SK-N-SH (cell line): ENCODE results near the gene IQCK. TPM values are rescaled to one million over a fixed set of nuclear protein-coding genes. Genes with fewer than 3 reads are reported as not detected.

ENCODE experiments used
- CTCF ChIA-PET: fragments of 300-600, 350-600 bp; formaldehyde crosslinking; extraction: SDS; loops from one replicate; lab custom pipeline; 2021; lab: Yijun Ruan, JAX
- POLR2A ChIA-PET: fragments of 350-600 bp; sonication (Branson Sonifier 250); formaldehyde crosslinking; extraction: SDS; loops from one replicate; lab custom pipeline; 2020; ENCODE audit warnings: antibody characterized with exemption, inconsistent platforms; lab: Yijun Ruan, JAX
- DNase-seq: peaks from one replicate; pipeline ENCODE4 v3.0.0; 2012
- H2AFZ ChIP-seq: fragments of 200-600 bp; sonication (generic); 2 replicates; pipeline ENCODE4 v1.8.1; 2016; ENCODE audit warnings: antibody characterized with exemption, mild to moderate bottlenecking, low read depth
- H3F3A ChIP-seq: fragments of 200-600 bp; sonication (generic); replicated peaks from 2 replicates; pipeline ENCODE3; 2016; ENCODE audit warnings: antibody characterized with exemption, mild to moderate bottlenecking; ENCODE audit not compliant: insufficient read depth
- H3K27ac ChIP-seq, 2 experiments: fragments of 200-500 bp in 1 of 2; fragments of 200-600 bp in 1 of 2; sonication (Bioruptor generic) in 1 of 2; sonication (generic), shearing (Covaris generic) in 1 of 2; 2 replicates each; pipeline versions ENCODE4 v1.5.1 to v1.6.1; 2014 to 2016; ENCODE audit warnings: low read depth in 2 of 2, inconsistent platforms in 1 of 2, low read length in 1 of 2, mild to moderate bottlenecking in 1 of 2, mixed read lengths in 1 of 2
- H3K27me3 ChIP-seq: fragments of 200-600 bp; sonication (generic), shearing (Covaris generic); 2 replicates; pipeline ENCODE4 v1.6.1; 2016; ENCODE audit warnings: mixed run types; ENCODE audit not compliant: insufficient read depth
- H3K36me3 ChIP-seq, 2 experiments: fragments of 200-500 bp in 1 of 2; fragments of 200-600 bp in 1 of 2; sonication (Bioruptor generic) in 1 of 2; sonication (generic) in 1 of 2; replicated peaks in 1 of 2; 2 replicates each; pipeline versions ENCODE3 to v1.5.1; 2014 to 2016; ENCODE audit warnings: low read length in 1 of 2, mild to moderate bottlenecking in 1 of 2; ENCODE audit not compliant: insufficient read depth in 2 of 2, control insufficient read depth in 1 of 2
- H3K4me1 ChIP-seq, 2 experiments: fragments of 200-500 bp in 1 of 2; fragments of 200-600 bp in 1 of 2; sonication (Bioruptor generic) in 1 of 2; sonication (generic), shearing (Covaris generic) in 1 of 2; 2 replicates each; pipeline versions ENCODE4 v1.5.1 to v1.6.1; 2014 to 2016; ENCODE audit warnings: low read depth in 1 of 2, low read length in 1 of 2, mixed run types in 1 of 2; ENCODE audit not compliant: insufficient read depth in 2 of 2, control insufficient read depth in 1 of 2
- H3K4me2 ChIP-seq: fragments of 200-600 bp; sonication (generic), shearing (Covaris generic); 2 replicates; pipeline ENCODE4 v1.6.1; 2017; ENCODE audit warnings: mixed run types
- H3K4me3 ChIP-seq, 2 experiments: fragments of 200-500 bp in 1 of 2; fragments of 200-600 bp in 1 of 2; sonication (Bioruptor generic) in 1 of 2; sonication (generic), shearing (Covaris generic) in 1 of 2; 2 replicates each; pipeline versions ENCODE4 v1.5.1 to v1.8.1; 2014 to 2016; ENCODE audit warnings: low read depth in 2 of 2, inconsistent platforms in 1 of 2, low read length in 1 of 2, mild to moderate bottlenecking in 1 of 2, mixed read lengths in 1 of 2, moderate library complexity in 1 of 2
- H3K79me2 ChIP-seq: fragments of 200-600 bp; sonication (generic); 2 replicates; pipeline ENCODE4 v1.8.1; 2017; ENCODE audit warnings: mild to moderate bottlenecking; ENCODE audit not compliant: insufficient read depth
- H3K9ac ChIP-seq: fragments of 200-600 bp; sonication (generic); 2 replicates; pipeline ENCODE4 v1.6.1; 2017; ENCODE audit warnings: mixed run types
- H3K9me2 ChIP-seq: fragments of 200-600 bp; sonication (generic); 2 replicates; pipeline ENCODE4 v1.6.1; 2017; ENCODE audit warnings: mixed run types
- H3K9me3 ChIP-seq: fragments of 200-600 bp; sonication (generic); 2 replicates; pipeline ENCODE4 v1.6.1; 2017; ENCODE audit warnings: mixed run types, mild to moderate bottlenecking, moderate library complexity
- H4K20me1 ChIP-seq: fragments of 200-600 bp; sonication (generic); 2 replicates; pipeline ENCODE4 v1.6.1; 2017; ENCODE audit warnings: mild to moderate bottlenecking, mixed run types; ENCODE audit not compliant: insufficient read depth
- CHD2 ChIP-seq: fragments of 150-350 bp; IDR thresholded peaks from 2 replicates; pipeline ENCODE4 v1.6.1; 2018; ENCODE audit warnings: low read length; ENCODE audit not compliant: partially characterized antibody
- ELF1 ChIP-seq: IDR thresholded peaks from 2 replicates; pipeline ENCODE4 v1.4.0; 2012
- GATA2 ChIP-seq: sonication (generic); formaldehyde crosslinking; IDR thresholded peaks from 2 replicates; pipeline ENCODE4 v1.5.0; 2020; ENCODE audit warnings: mild to moderate bottlenecking, missing genetic modification reagents
- MEF2A ChIP-seq: IDR thresholded peaks from 2 replicates; pipeline ENCODE4 v1.4.0; 2012; ENCODE audit warnings: low read depth, borderline replicate concordance
- MXI1 ChIP-seq: IDR thresholded peaks from 2 replicates; pipeline ENCODE4 v1.6.1; 2012; ENCODE audit warnings: mild to moderate bottlenecking, low read depth, low read length, improper control_type of control experiment
- NRF1 ChIP-seq: IDR thresholded peaks from 2 replicates; pipeline ENCODE4 v1.6.1; 2012; ENCODE audit warnings: low read depth, mild to moderate bottlenecking, low read length
- POLR2AphosphoS5 ChIP-seq: IDR thresholded peaks from 2 replicates; pipeline ENCODE4 v1.6.1; 2012; ENCODE audit warnings: low read depth, low read length
- RAD21 ChIP-seq: IDR thresholded peaks from 2 replicates; pipeline ENCODE4 v1.6.1; 2012; ENCODE audit warnings: mild to moderate bottlenecking, low read length
- SIN3A ChIP-seq: IDR thresholded peaks from 2 replicates; pipeline ENCODE4 v1.6.1; 2012; ENCODE audit warnings: low read depth, mild to moderate bottlenecking, low read length, moderate library complexity, borderline replicate concordance
- TAF1 ChIP-seq: IDR thresholded peaks from 2 replicates; pipeline ENCODE4 v1.6.1; 2012; ENCODE audit warnings: low read depth, mild to moderate bottlenecking, low read length, moderate library complexity, borderline replicate concordance
- TEAD4 ChIP-seq: IDR thresholded peaks from 2 replicates; pipeline ENCODE4 v1.4.0; 2012; ENCODE audit warnings: mild to moderate bottlenecking, borderline replicate concordance; ENCODE audit not compliant: insufficient read depth
- YY1 ChIP-seq: IDR thresholded peaks from 2 replicates; pipeline ENCODE4 v1.4.0; 2012; ENCODE audit warnings: low read depth, mild to moderate bottlenecking
- WGBS: methylation state at CpG from one replicate; pipeline ENCODE4 v1.1.6; 2017; ENCODE audit warnings: low lambda C conversion rate; 5-methylcytosine and 5-hydroxymethylcytosine counted together
- polyA plus RNA-seq, 3 experiments: library from polyadenylated mRNA; depleted of rRNA; stranded (reverse); fragments of >200 nt; gene quantifications; 2 replicates each; pipeline ENCODE4 v1.2.3, GENCODE V29; 2012
- TF ChIP-seq, protein P1 (sequence below): IDR thresholded peaks from 2 replicates; pipeline ENCODE4 v1.4.0; 2012; ENCODE audit warnings: low read depth, borderline replicate concordance
- TF ChIP-seq, protein P2 (sequence below): fragments of 150-350 bp; IDR thresholded peaks from 2 replicates; pipeline ENCODE4 v1.6.1; 2016; ENCODE audit warnings: mild to moderate bottlenecking, low read depth, low read length
- TF ChIP-seq, protein P3 (sequence below): IDR thresholded peaks from 2 replicates; pipeline ENCODE4 v1.4.0; 2012; ENCODE audit warnings: low read depth, borderline replicate concordance
- TF ChIP-seq, protein P4 (sequence below): IDR thresholded peaks from 2 replicates; pipeline ENCODE4; 2012
- TF ChIP-seq, protein P5 (sequence below): fragments of 150-350 bp; IDR thresholded peaks from 2 replicates; pipeline ENCODE4 v1.6.1; 2017; ENCODE audit warnings: antibody characterized with exemption, low read length, low read depth, borderline replicate concordance

Gene IQCK
- polyA plus RNA-seq, 1 of the 3 experiments (the other 2 are of a cell fraction): 7.3 TPM

DNA sequence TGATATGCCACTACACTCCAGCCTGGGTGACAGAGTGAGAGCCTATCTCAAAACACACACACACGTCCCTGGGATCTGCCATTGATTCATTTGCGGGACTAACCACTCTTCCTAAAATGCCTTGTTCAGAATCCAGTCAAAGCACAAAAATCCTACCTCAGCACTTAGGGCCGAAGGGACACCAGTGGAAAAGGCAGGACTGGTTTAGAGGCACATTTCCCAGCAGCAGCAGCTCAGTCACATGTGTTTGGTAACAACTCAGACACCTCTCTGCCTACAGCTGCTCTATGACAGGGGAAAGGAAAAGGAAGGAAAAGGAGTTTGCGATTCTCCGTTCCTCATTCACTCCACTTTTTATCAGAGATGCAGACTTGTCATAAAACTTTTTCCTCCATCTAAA is 12.2 kb upstream of the IQCK start:
- Histone ChIP-seq H3K4me2 (no peak overlapping the region), H3K9me2 (no peaks in the 10 kb centered on the region), H3K36me3 (peaks cover 46 to 67% of the 10 kb centered on the region in 2 experiments), H3F3A (peaks cover 21% of the 10 kb centered on the region), H3K9me3 (no peaks in the 10 kb centered on the region), H3K9ac (no peak overlapping the region), H3K27ac (no peak overlapping the region), H2AFZ (no peak overlapping the region), H3K27me3 (no peaks in the 10 kb centered on the region), H3K4me1 (peaks cover 0 to 9% of the 10 kb centered on the region in 2 experiments; a peak in 3 of 4 replicates), H3K4me3 (no peak overlapping the region), H4K20me1 (peaks cover 10% of the 10 kb centered on the region), H3K79me2 (peaks cover 17% of the 10 kb centered on the region; the same call in 1 of the 2 replicates)
- ChIA-PET POLR2A (no interaction called here), CTCF (no interaction called here)
- 89% methylated on average over 5 of the region's 5 CpGs for WGBS
- no peak for DNase-seq
- TF ChIP-seq TAF1: no peak
- TF ChIP-seq NRF1: no peak

DNA sequence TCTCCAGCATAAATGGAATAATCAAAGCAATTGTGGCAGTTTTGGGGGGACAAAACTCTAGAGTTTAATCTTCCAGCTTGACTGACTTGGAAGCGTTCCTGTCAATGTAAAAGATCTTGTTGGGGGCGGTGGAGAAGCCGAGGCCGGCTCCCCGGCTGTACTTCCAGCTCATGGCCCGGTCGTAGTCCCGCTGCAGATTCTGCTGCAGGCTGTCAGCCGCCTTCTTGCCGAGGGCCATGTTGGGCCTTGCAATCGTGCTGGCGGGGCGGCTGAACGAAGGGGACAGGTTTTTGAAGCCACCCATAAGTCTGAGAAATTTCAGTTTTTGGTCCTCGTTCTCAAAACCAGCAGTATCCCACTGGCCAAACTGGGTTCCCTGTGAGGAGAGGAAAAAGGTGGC is 11.2 kb upstream of the IQCK start:
- WGBS: 97% methylated on average over 15 of the region's 15 CpGs

More for the DNA sequence above, 11.2 kb upstream of the IQCK start:
- H3K9ac ChIP-seq: no peak overlapping the region
- no peak overlapping the region for H3K4me3 ChIP-seq
- peaks cover 11% of the 10 kb centered on the region for H3F3A ChIP-seq
- peaks cover 25% of the 10 kb centered on the region; the same call in 1 of the 2 replicates for H3K79me2 ChIP-seq
- no peaks in the 10 kb centered on the region for H3K27me3 ChIP-seq
- H2AFZ ChIP-seq: no peak overlapping the region
- peaks cover 0 to 7% of the 10 kb centered on the region in 2 experiments; a peak in 2 of 4 replicates for H3K4me1 ChIP-seq
- H3K36me3 ChIP-seq: peaks cover 44 to 77% of the 10 kb centered on the region in 2 experiments
- H3K4me2 ChIP-seq: no peak overlapping the region
- H3K27ac ChIP-seq: no peak overlapping the region
- no peak for DNase-seq
- H3K9me2 ChIP-seq: no peaks in the 10 kb centered on the region
- CTCF ChIA-PET: no interaction called here
- TF ChIP-seq YY1 (no peak), TEAD4 (no peak), CHD2 (no peak), SIN3A (no peak), POLR2AphosphoS5 (no peak), GATA2 (CRISPR knock-in tag) (no peak), MEF2A (no peak), MXI1 (no peak), RAD21 (no peak), ELF1 (no peak)
- TF ChIP-seq, protein P1, sequence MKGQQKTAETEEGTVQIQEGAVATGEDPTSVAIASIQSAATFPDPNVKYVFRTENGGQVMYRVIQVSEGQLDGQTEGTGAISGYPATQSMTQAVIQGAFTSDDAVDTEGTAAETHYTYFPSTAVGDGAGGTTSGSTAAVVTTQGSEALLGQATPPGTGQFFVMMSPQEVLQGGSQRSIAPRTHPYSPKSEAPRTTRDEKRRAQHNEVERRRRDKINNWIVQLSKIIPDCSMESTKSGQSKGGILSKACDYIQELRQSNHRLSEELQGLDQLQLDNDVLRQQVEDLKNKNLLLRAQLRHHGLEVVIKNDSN: no peak
- TF ChIP-seq, protein P2, sequence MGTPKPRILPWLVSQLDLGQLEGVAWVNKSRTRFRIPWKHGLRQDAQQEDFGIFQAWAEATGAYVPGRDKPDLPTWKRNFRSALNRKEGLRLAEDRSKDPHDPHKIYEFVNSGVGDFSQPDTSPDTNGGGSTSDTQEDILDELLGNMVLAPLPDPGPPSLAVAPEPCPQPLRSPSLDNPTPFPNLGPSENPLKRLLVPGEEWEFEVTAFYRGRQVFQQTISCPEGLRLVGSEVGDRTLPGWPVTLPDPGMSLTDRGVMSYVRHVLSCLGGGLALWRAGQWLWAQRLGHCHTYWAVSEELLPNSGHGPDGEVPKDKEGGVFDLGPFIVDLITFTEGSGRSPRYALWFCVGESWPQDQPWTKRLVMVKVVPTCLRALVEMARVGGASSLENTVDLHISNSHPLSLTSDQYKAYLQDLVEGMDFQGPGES: no peak
- TF ChIP-seq, protein P3, sequence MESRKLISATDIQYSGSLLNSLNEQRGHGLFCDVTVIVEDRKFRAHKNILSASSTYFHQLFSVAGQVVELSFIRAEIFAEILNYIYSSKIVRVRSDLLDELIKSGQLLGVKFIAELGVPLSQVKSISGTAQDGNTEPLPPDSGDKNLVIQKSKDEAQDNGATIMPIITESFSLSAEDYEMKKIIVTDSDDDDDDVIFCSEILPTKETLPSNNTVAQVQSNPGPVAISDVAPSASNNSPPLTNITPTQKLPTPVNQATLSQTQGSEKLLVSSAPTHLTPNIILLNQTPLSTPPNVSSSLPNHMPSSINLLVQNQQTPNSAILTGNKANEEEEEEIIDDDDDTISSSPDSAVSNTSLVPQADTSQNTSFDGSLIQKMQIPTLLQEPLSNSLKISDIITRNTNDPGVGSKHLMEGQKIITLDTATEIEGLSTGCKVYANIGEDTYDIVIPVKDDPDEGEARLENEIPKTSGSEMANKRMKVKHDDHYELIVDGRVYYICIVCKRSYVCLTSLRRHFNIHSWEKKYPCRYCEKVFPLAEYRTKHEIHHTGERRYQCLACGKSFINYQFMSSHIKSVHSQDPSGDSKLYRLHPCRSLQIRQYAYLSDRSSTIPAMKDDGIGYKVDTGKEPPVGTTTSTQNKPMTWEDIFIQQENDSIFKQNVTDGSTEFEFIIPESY: no peak
- TF ChIP-seq, protein P4, sequence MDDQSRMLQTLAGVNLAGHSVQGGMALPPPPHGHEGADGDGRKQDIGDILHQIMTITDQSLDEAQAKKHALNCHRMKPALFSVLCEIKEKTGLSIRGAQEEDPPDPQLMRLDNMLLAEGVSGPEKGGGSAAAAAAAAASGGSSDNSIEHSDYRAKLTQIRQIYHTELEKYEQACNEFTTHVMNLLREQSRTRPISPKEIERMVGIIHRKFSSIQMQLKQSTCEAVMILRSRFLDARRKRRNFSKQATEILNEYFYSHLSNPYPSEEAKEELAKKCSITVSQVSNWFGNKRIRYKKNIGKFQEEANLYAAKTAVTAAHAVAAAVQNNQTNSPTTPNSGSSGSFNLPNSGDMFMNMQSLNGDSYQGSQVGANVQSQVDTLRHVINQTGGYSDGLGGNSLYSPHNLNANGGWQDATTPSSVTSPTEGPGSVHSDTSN: no peak
- TF ChIP-seq, protein P5, sequence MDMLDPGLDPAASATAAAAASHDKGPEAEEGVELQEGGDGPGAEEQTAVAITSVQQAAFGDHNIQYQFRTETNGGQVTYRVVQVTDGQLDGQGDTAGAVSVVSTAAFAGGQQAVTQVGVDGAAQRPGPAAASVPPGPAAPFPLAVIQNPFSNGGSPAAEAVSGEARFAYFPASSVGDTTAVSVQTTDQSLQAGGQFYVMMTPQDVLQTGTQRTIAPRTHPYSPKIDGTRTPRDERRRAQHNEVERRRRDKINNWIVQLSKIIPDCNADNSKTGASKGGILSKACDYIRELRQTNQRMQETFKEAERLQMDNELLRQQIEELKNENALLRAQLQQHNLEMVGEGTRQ: no peak
- POLR2A ChIA-PET: interaction anchor here (1.0 kb wide), 1 partner anchor 11 kb away, joined by 5 read pairs; the partner anchor contains the start of genes IQCK and KNOP1
- no peaks in the 10 kb centered on the region for H3K9me3 ChIP-seq
- H4K20me1 ChIP-seq: peaks cover 10% of the 10 kb centered on the region; the same call in 1 of the 2 replicates
